H9 (cell line): ENCODE measurements around the gene RB1. TPM values are rescaled to one million over a fixed set of nuclear protein-coding genes. Genes with fewer than 3 reads are reported as not detected.

ENCODE experiments used
- DNase-seq: peaks from one replicate; pipeline ENCODE4 v3.0.0-alpha.2; 2017
- H2AFZ ChIP-seq: one replicate; pipeline ENCODE4 v1.6.1; 2013; ENCODE audit warnings: mild to moderate bottlenecking, low read length, control low read depth, moderate library complexity
- H2AK5ac ChIP-seq: 2 replicates; pipeline ENCODE4 v1.6.1; 2013; ENCODE audit warnings: low read length, control low read depth, mixed read lengths; ENCODE audit not compliant: insufficient read length
- H2BK120ac ChIP-seq: one replicate; pipeline ENCODE4 v1.6.1; 2013; ENCODE audit warnings: low read depth, mild to moderate bottlenecking, low read length, control low read depth, inconsistent platforms; ENCODE audit not compliant: poor library complexity, severe bottlenecking
- H2BK12ac ChIP-seq: 2 replicates; pipeline ENCODE4 v1.6.1; 2013; ENCODE audit warnings: low read length, control low read depth, mixed read lengths, low read depth; ENCODE audit not compliant: insufficient read length
- H2BK15ac ChIP-seq: 2 replicates; pipeline ENCODE4 v1.6.1; 2013; ENCODE audit warnings: low read depth, low read length, control low read depth
- H2BK20ac ChIP-seq: one replicate; pipeline ENCODE4 v1.6.1; 2013; ENCODE audit warnings: low read depth, mild to moderate bottlenecking, low read length, control low read depth, inconsistent platforms; ENCODE audit not compliant: poor library complexity, severe bottlenecking
- H2BK5ac ChIP-seq: 2 replicates; pipeline ENCODE4 v1.6.1; 2013; ENCODE audit warnings: low read length, control low read depth, mixed read lengths; ENCODE audit not compliant: insufficient read length
- H3K14ac ChIP-seq: 2 replicates; pipeline ENCODE4 v1.6.1; 2013; ENCODE audit warnings: low read length, control low read depth; ENCODE audit not compliant: insufficient read depth
- H3K18ac ChIP-seq: 2 replicates; pipeline ENCODE4 v1.6.1; 2013; ENCODE audit warnings: low read depth, mild to moderate bottlenecking, mixed read lengths, low read length, control low read depth; ENCODE audit not compliant: insufficient read length
- H3K23ac ChIP-seq: 2 replicates; pipeline ENCODE4 v1.6.1; 2013; ENCODE audit warnings: low read length, control low read depth, mixed read lengths, low read depth; ENCODE audit not compliant: insufficient read length
- H3K23me2 ChIP-seq: 2 replicates; pipeline ENCODE4 v1.6.1; 2013; ENCODE audit warnings: low read depth, mild to moderate bottlenecking, mixed read lengths, low read length, control low read depth; ENCODE audit not compliant: insufficient read length, poor library complexity, severe bottlenecking
- H3K27ac ChIP-seq: 2 replicates; pipeline ENCODE4 v1.5.1; 2013; ENCODE audit warnings: low read length, control low read depth, mixed read lengths, low read depth; ENCODE audit not compliant: insufficient read length
- H3K27me3 ChIP-seq: 2 replicates; pipeline ENCODE4 v1.6.1; 2013; ENCODE audit warnings: low read length, control low read depth, inconsistent platforms; ENCODE audit not compliant: insufficient read depth
- H3K4ac ChIP-seq: 2 replicates; pipeline ENCODE4 v1.6.1; 2013; ENCODE audit warnings: low read depth, mild to moderate bottlenecking, control low read depth, inconsistent platforms, low read length, moderate library complexity
- H3K4me1 ChIP-seq: 2 replicates; pipeline ENCODE4 v1.6.1; 2013; ENCODE audit warnings: low read length, control low read depth, inconsistent platforms; ENCODE audit not compliant: insufficient read depth
- H3K4me2 ChIP-seq: 2 replicates; pipeline ENCODE4 v1.6.1; 2013; ENCODE audit warnings: low read length, control low read depth, mixed read lengths; ENCODE audit not compliant: insufficient read length, insufficient read depth
- H3K56ac ChIP-seq: 2 replicates; pipeline ENCODE4 v1.6.1; 2013; ENCODE audit warnings: low read depth, mild to moderate bottlenecking, mixed read lengths, low read length, control low read depth; ENCODE audit not compliant: insufficient read length
- H3K79me1 ChIP-seq: 2 replicates; pipeline ENCODE4 v1.6.1; 2013; ENCODE audit warnings: low read depth, mild to moderate bottlenecking, moderate library complexity, low read length, control low read depth, inconsistent platforms; ENCODE audit not compliant: insufficient read depth, poor library complexity, severe bottlenecking
- H3K79me2 ChIP-seq: 2 replicates; pipeline ENCODE4 v1.6.1; 2013; ENCODE audit warnings: low read length, control low read depth, inconsistent platforms; ENCODE audit not compliant: insufficient read depth
- H3K9ac ChIP-seq: 2 replicates; pipeline ENCODE4 v1.6.1; 2013; ENCODE audit warnings: low read length, control low read depth, mixed read lengths; ENCODE audit not compliant: insufficient read length; ENCODE audit errors: extremely low read depth
- H3K9me3 ChIP-seq: one replicate; pipeline ENCODE4 v1.6.1; 2013; ENCODE audit warnings: low read depth, low read length, inconsistent platforms; ENCODE audit not compliant: control insufficient read depth
- H3T11ph ChIP-seq: one replicate; pipeline ENCODE4 v1.6.1; 2013; ENCODE audit warnings: mild to moderate bottlenecking, low read length, control low read depth, inconsistent platforms
- H4K20me1 ChIP-seq: one replicate; pipeline ENCODE4 v1.6.1; 2013; ENCODE audit not compliant: control insufficient read depth, insufficient read length, insufficient read depth
- H4K5ac ChIP-seq: 2 replicates; pipeline ENCODE4 v1.6.1; 2013; ENCODE audit warnings: low read depth, mild to moderate bottlenecking, mixed read lengths, low read length, control low read depth; ENCODE audit not compliant: insufficient read length
- H4K8ac ChIP-seq: replicated peaks from 2 replicates; pipeline ENCODE4 v1.6.1; 2013; ENCODE audit warnings: low read length, control low read depth, mixed read lengths, low read depth; ENCODE audit not compliant: insufficient read length
- H4K91ac ChIP-seq: 2 replicates; pipeline ENCODE4 v1.6.1; 2013; ENCODE audit warnings: low read depth, mild to moderate bottlenecking, moderate library complexity, mixed read lengths, low read length, control low read depth; ENCODE audit not compliant: insufficient read length
- H3K27ac Mint-ChIP-seq, 3 experiments: 2 replicates in 2 of 3; 3 replicates in 1 of 3; pipeline ENCODE4 v1.8.0; 2020 to 2021; ENCODE audit warnings: mixed read lengths in 3 of 3, mild to moderate bottlenecking in 1 of 3, moderate library complexity in 1 of 3
- H3K27me3 Mint-ChIP-seq: 2 replicates; pipeline ENCODE4 v1.8.0; 2021; ENCODE audit warnings: low read depth, mild to moderate bottlenecking, moderate library complexity, mixed read lengths
- H3K36me3 Mint-ChIP-seq, 3 experiments: 2 replicates in 2 of 3; 3 replicates in 1 of 3; pipeline ENCODE4 v1.8.0; 2020 to 2021; ENCODE audit warnings: low read depth in 3 of 3, mixed read lengths in 3 of 3; ENCODE audit not compliant: insufficient read depth in 1 of 3
- H3K4me1 Mint-ChIP-seq, 2 experiments: 2 replicates each; pipeline ENCODE4 v1.8.0; 2020; ENCODE audit warnings: mixed read lengths in 2 of 2
- H3K4me3 Mint-ChIP-seq, 2 experiments: 2 replicates in 1 of 2; 3 replicates in 1 of 2; pipeline ENCODE4 v1.8.0; 2020 to 2021; ENCODE audit warnings: mild to moderate bottlenecking in 2 of 2, mixed read lengths in 2 of 2, moderate library complexity in 1 of 2
- H3K9me3 Mint-ChIP-seq, 2 experiments: 2 replicates in 1 of 2; 3 replicates in 1 of 2; pipeline ENCODE4 v1.8.0; 2020; ENCODE audit warnings: mild to moderate bottlenecking in 2 of 2, mixed read lengths in 2 of 2, moderate library complexity in 1 of 2
- WGBS: extraction: QIAGEN DNeasy Blood & Tissue Kit; methylation state at CpG from one replicate; pipeline ENCODE4 v1.1.7; 2013; ENCODE audit warnings: missing lambda C conversion rate, low lambda C conversion rate, mixed read lengths; ENCODE audit not compliant: insufficient read length; ENCODE audit errors: extremely low coverage; 5-methylcytosine and 5-hydroxymethylcytosine counted together
- total RNA-seq: library from RNA; stranded (reverse); gene quantifications from 2 replicates; pipeline ENCODE4 v1.2.1, GENCODE V29; 2021
- TF ChIP-seq, protein P1 (sequence below): fragments of 200-600 bp; sonication (generic); conservative IDR thresholded peaks from 3 replicates; pipeline ENCODE4 v1.8.0; 2021; ENCODE audit warnings: antibody characterized with exemption, mild to moderate bottlenecking

The RB1 gene
- total RNA-seq, 1 experiment from 2014 or later, result 20.5 TPM

DNA sequence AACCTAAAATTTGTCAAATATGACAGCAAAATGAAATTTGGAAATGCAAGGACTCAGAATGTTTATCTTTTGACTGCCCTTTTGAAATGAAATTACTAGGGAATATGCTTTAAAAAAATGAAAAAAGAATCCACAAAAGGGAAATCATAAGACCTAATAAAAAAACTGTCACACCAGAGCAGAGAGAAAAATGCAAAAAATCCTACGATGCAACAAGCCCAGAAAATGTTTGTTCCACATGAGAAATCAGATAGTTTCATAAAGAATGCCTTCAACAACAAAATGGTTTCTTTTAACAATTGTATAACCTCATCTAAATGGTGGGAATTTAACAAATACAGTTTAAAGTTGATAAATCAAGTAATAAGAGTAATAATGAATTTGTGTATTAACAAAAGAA is 101.4 kb downstream of the RB1 start:
- Mint-ChIP-seq H3K4me3 (no peak overlapping the region), H3K9me3 (no peaks in the 10 kb centered on the region), H3K4me1 (no peaks in the 10 kb centered on the region; a peak in 1 of 4 replicates), H3K36me3 (no peaks in the 10 kb centered on the region), H3K27ac (0 out of 7 replicates have a peak overlapping the region, but pooled peaks of 1 of the 3 experiments have one; percentile 8), H3K27me3 (no peaks in the 10 kb centered on the region)
- Histone ChIP-seq H3K9me3 (no peaks in the 10 kb centered on the region), H2AK5ac (no peak overlapping the region), H2AFZ (no peak overlapping the region), H3T11ph (no peak overlapping the region), H3K4ac (no peak overlapping the region), H4K20me1 (no peaks in the 10 kb centered on the region), H3K27me3 (no peaks in the 10 kb centered on the region), H3K4me1 (no peaks in the 10 kb centered on the region), H2BK15ac (no peak overlapping the region), H2BK120ac (no peak overlapping the region), H3K56ac (no peak overlapping the region), H3K27ac (no peak overlapping the region), H2BK12ac (no peak overlapping the region), H4K5ac (no peak overlapping the region), H2BK20ac (no peak overlapping the region), H3K9ac (no peak overlapping the region), H2BK5ac (no peak overlapping the region), H3K4me2 (no peak overlapping the region), H3K23me2 (no peaks in the 10 kb centered on the region), H3K23ac (no peak overlapping the region), H3K79me1 (no peaks in the 10 kb centered on the region), H4K8ac (no peak overlapping the region), H3K18ac (no peak overlapping the region), H4K91ac (no peak overlapping the region), H3K79me2 (no peaks in the 10 kb centered on the region), H3K14ac (no peak overlapping the region)
- no CpG with 5 or more reads among the region's 1 CpG for WGBS
- no peak for DNase-seq
- TF ChIP-seq, protein P1, sequence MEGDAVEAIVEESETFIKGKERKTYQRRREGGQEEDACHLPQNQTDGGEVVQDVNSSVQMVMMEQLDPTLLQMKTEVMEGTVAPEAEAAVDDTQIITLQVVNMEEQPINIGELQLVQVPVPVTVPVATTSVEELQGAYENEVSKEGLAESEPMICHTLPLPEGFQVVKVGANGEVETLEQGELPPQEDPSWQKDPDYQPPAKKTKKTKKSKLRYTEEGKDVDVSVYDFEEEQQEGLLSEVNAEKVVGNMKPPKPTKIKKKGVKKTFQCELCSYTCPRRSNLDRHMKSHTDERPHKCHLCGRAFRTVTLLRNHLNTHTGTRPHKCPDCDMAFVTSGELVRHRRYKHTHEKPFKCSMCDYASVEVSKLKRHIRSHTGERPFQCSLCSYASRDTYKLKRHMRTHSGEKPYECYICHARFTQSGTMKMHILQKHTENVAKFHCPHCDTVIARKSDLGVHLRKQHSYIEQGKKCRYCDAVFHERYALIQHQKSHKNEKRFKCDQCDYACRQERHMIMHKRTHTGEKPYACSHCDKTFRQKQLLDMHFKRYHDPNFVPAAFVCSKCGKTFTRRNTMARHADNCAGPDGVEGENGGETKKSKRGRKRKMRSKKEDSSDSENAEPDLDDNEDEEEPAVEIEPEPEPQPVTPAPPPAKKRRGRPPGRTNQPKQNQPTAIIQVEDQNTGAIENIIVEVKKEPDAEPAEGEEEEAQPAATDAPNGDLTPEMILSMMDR, result no peak
